Measurements from ENCODE around the gene PFKFB1.

Gene PFKFB1

GRCh38 chrX:54922547-54922946 is 71.4 kb downstream of the PFKFB1 start:
- DNase-seq (ENCODE audit: low read depth): no peak

DNA sequence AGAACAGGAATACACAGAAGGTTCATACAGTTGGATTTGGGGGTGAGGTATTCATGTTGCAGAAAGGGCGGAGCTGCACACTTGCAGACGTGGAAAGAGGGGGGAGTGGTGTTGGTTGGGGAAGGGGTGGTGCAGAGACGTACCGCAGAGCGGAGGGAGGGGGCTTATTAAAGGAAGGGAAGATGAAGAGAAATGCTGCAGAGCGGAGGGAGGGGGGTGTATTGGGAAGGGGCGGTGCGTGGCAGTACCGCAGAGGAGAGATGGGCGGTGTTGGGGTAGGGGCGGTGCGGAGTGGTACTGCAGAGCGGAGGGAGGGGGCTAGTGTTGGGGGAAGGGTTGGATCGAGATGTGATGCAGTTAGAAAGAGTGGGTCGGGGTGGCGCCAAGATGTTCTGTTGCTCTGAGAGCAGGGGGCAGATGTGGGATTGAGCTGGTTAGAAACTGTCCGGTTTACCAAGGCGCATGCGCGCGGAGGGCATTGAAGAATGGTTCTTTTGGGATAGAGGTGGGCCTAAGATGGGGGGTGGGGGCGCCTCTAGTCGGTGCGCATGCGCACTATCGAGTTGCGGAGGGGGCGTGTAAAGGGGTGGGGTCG is 72.5 kb downstream of the PFKFB1 start:
- peak; percentile 72 for DNase-seq (ENCODE audit: low read depth)

DNA sequence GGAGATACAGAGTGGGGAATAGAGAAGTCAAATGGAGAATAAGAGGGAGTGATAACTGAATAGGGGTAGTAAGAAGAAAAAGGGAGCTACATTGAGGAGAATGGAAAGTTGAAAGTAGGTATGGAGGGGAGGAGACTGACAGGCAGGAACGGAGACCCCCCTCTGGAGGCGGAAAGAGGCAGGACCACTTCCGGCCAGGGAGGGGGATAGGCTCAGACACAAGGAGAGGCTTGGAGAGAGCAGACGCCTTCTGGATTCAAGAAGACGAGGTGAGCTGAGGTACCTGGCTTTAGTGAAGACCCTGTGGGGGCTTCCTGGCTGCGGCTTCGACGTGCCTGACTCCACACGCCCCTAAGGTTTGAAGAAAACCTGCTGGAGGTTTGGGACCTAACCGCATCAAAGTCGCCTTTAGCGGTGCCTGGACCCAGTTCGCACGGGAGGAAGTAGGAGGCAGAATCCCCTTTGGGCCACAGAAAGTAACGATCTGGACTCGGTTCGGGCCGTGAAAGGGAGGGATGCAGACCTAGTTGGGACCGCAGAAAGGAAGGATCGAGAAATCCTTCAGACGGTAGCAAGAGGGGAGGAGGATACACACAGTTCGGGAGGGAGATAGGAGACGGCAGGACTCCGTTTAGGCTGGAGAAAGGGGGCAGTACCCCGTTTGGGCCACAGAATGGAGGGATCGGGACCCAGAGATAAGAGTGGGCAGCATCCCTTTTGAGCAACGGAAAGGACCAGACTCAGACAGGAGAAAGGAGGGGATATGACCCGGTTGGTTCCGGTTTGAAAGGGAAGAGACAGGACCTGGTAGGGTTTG is 73.2 kb downstream of the PFKFB1 start, which contains the start of gene TRO:
TRO (plus strand) TSS at position 215 of the 817 bp plus-strand sequence. CDS start 1,423 bp downstream, outside the sequence.
- no peak for DNase-seq (ENCODE audit: low read depth)

- DNase-seq (ENCODE audit: low read depth): no peak
Observed at GRCh38 chrX:54909941-54910340, 84.0 kb downstream of the PFKFB1 start.

GRCh38 chrX:54894159-54894558 is 99.8 kb downstream of the PFKFB1 start:
- no peak for DNase-seq (ENCODE audit: low read depth)

DNA sequence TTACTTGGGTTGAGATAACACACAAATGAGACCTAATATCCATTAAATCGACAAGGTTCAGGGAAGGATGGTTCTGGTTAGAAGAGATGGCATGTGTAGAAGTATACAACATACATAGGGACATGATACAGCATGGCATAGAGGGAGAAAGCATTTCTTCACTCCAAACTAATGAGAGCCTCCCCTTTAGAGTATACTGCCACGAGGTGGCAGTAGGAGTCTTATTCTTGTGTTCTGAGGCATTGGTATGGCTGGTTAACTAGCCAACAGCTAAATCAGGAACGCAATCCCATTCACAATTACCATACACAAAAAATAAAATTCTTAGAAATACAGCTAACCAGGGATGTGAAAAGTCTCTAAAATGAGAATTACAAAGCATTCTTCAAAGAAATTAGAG is 102.4 kb downstream of the PFKFB1 start:
- DNase-seq (ENCODE audit: low read depth): peak; percentile 4

DNA sequence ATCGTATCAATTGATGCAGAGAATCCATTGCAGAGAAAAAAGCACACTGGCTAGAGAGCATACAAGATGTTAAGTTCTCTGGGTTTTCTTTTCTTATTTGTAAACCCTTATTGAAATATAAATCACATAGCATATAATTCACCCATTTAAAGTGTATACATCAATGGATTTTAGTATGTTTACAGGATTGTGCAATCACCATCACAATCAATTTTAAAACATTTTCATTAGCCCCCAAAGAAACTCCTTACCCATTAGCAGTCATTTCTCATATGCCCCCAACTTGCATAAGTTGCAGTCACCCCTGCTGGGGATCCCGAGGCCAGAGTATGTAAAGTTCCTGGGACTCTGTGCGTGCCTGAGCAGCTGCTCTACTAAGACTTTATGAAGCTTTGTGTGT is 108.2 kb downstream of the PFKFB1 start:
- no peak for DNase-seq (ENCODE audit: low read depth)

Data from fibroblast of the conjunctiva (primary cell).